Activated CD8-positive, alpha-beta T cell treated with anti-CD3 and anti-CD28 coated beads, Interleukin-2, amount 10 ng/mL, durations not matched to agents 7 days and 5 days (primary cell): ENCODE measurements around the gene SUFU. TPM values are rescaled to one million over a fixed set of nuclear protein-coding genes. Genes with fewer than 3 reads are reported as not detected.

Experiments used
- ATAC-seq: fragments of 150-1000 bp; cut with Tn5 transposase; one replicate; pipeline ENCODE4 v1.10.0; 2021; ENCODE audit warnings: moderate library complexity
- CTCF ChIA-PET: fragments of 350-600 bp; sonication (Branson Sonifier 250); formaldehyde crosslinking; loops from one replicate; lab custom pipeline; 2021; ENCODE audit warnings: antibody characterized with exemption; lab: Charles Lee
- POLR2A ChIA-PET: fragments of 350-600 bp; sonication (Branson Sonifier 250); formaldehyde crosslinking; loops from one replicate; lab custom pipeline; 2021; ENCODE audit warnings: antibody characterized with exemption; lab: Charles Lee
- DNase-seq: peaks from one replicate; pipeline ENCODE4 v3.0.0-alpha.2; 2020
- H3K27ac Mint-ChIP-seq: one replicate; pipeline ENCODE4 v1.8.0; 2021; ENCODE audit warnings: mild to moderate bottlenecking, mixed read lengths
- H3K27me3 Mint-ChIP-seq: one replicate; pipeline ENCODE4 v1.8.0; 2021; ENCODE audit warnings: low read depth, mixed read lengths
- H3K36me3 Mint-ChIP-seq: one replicate; pipeline ENCODE4 v1.8.0; 2021; ENCODE audit warnings: low read depth, mixed read lengths
- H3K4me1 Mint-ChIP-seq: one replicate; pipeline ENCODE4 v1.8.0; 2021; ENCODE audit warnings: low read depth, mixed read lengths
- H3K4me3 Mint-ChIP-seq: one replicate; pipeline ENCODE4 v1.8.0; 2021; ENCODE audit warnings: mild to moderate bottlenecking, mixed read lengths
- H3K9me3 Mint-ChIP-seq: one replicate; pipeline ENCODE4 v1.8.0; 2022; ENCODE audit warnings: mixed read lengths; ENCODE audit not compliant: insufficient read depth
- total RNA-seq, 2 experiments: library from RNA; stranded (reverse); gene quantifications; one replicate each; pipeline ENCODE4 v1.2.3, GENCODE V29; 2021

Gene SUFU
- total RNA-seq, 2 experiments from 2014 or later: 10.6 to 12.0 TPM

- CTCF ChIA-PET: interaction anchor here (0.7 to 1.7 kb wide), 9 partner anchors 8 to 146 kb away, joined by 3 to 8 read pairs (median 4); partner anchors contain the start of genes ARL3, SFXN2 and SUFU
- H3K4me3 Mint-ChIP-seq: peak overlapping the region; percentile 99
- H3K36me3 Mint-ChIP-seq: peaks cover 50% of the 10 kb centered on the region
- POLR2A ChIA-PET: interaction anchor here (0.6 to 3.0 kb wide), 5 partner anchors 10 to 65 kb away, joined by 3 to 49 read pairs (median 3); partner anchors contain the start of genes ARL3 and SFXN2
- peak overlapping the region; percentile 92 for H3K27ac Mint-ChIP-seq
- H3K9me3 Mint-ChIP-seq: no peaks in the 10 kb centered on the region
- no peaks in the 10 kb centered on the region for H3K27me3 Mint-ChIP-seq
- DNase-seq: no peak
- peaks cover 82% of the 10 kb centered on the region for H3K4me1 Mint-ChIP-seq
- no peak for ATAC-seq
Observed at GRCh38 chr10:102649797-102650654, 146.3 kb downstream of the SUFU start.

- POLR2A ChIA-PET: interaction anchor here (1.0 to 3.0 kb wide), 3 partner anchors 10 to 148 kb away, joined by 3 to 49 read pairs (median 3); partner anchors contain the start of gene ACTR1A
- peak overlapping the region; percentile 92 for H3K27ac Mint-ChIP-seq
- CTCF ChIA-PET: interaction anchor here (1.4 to 3.7 kb wide), 7 partner anchors 9 to 64 kb away, joined by 3 to 28 read pairs (median 5); partner anchors contain the start of genes ARL3 and SFXN2
- DNase-seq (no peak), ATAC-seq (no peak)
- H3K4me3 Mint-ChIP-seq: peak overlapping the region; percentile 65
- peaks cover 85% of the 10 kb centered on the region for H3K4me1 Mint-ChIP-seq
- H3K9me3 Mint-ChIP-seq: no peaks in the 10 kb centered on the region
- H3K27me3 Mint-ChIP-seq: no peaks in the 10 kb centered on the region
- H3K36me3 Mint-ChIP-seq: peaks cover 50% of the 10 kb centered on the region
Observed at GRCh38 chr10:102650655-102651454, 147.1 kb downstream of the SUFU start.

- CTCF ChIA-PET: interaction anchor here (0.6 to 3.7 kb wide), 6 partner anchors 10 to 62 kb away, joined by 3 to 28 read pairs (median 4); partner anchors contain the start of gene ARL3
- POLR2A ChIA-PET: interaction anchor here (1.0 to 3.0 kb wide), 3 partner anchors 9 to 149 kb away, joined by 3 to 49 read pairs (median 3); partner anchors contain the start of gene ACTR1A
- H3K4me1 Mint-ChIP-seq: peaks cover 80% of the 10 kb centered on the region
- no peaks in the 10 kb centered on the region for H3K27me3 Mint-ChIP-seq
- H3K9me3 Mint-ChIP-seq: no peaks in the 10 kb centered on the region
- H3K36me3 Mint-ChIP-seq: peaks cover 48% of the 10 kb centered on the region
- peak overlapping the region; percentile 92 for H3K27ac Mint-ChIP-seq
- DNase-seq: no peak
- peak; percentile 5 for ATAC-seq
- peak overlapping the region; percentile 65 for H3K4me3 Mint-ChIP-seq
Observed at GRCh38 chr10:102651455-102652169, 147.8 kb downstream of the SUFU start.

GRCh38 chr10:102652170-102652916, 148.6 kb downstream of the SUFU start:
- peaks cover 51% of the 10 kb centered on the region for H3K36me3 Mint-ChIP-seq
- H3K27ac Mint-ChIP-seq: peak overlapping the region; percentile 92
- ChIA-PET CTCF (interaction anchor here (0.6 to 3.7 kb wide), 5 partner anchors 9 to 62 kb away, joined by 3 to 28 read pairs (median 4); partner anchors contain the start of gene ARL3), POLR2A (interaction anchor here (0.6 to 3.0 kb wide), 5 partner anchors 8 to 150 kb away, joined by 3 to 49 read pairs (median 3); partner anchors contain the start of gene ACTR1A)
- no peaks in the 10 kb centered on the region for H3K27me3 Mint-ChIP-seq
- no peaks in the 10 kb centered on the region for H3K9me3 Mint-ChIP-seq
- ATAC-seq (peak; percentile 43), DNase-seq (no peak)
- peaks cover 75% of the 10 kb centered on the region for H3K4me1 Mint-ChIP-seq
- peak overlapping the region; percentile 65 for H3K4me3 Mint-ChIP-seq

GRCh38 chr10:102653060-102653459, 149.3 kb downstream of the SUFU start:
- DNase-seq: no peak
- ChIA-PET POLR2A (interaction anchor here (0.9 to 2.5 kb wide), 2 partner anchors 7 to 16 kb away, joined by 3 to 19 read pairs; partner anchors contain the start of gene TRIM8), CTCF (interaction anchor here (1.0 to 3.7 kb wide), 2 partner anchors 9 to 16 kb away, joined by 4 to 28 read pairs; partner anchors contain the start of gene TRIM8)
- Mint-ChIP-seq H3K27ac (peak overlapping the region; percentile 92), H3K36me3 (peaks cover 57% of the 10 kb centered on the region), H3K9me3 (no peaks in the 10 kb centered on the region), H3K4me3 (peak overlapping the region; percentile 65), H3K4me1 (peaks cover 74% of the 10 kb centered on the region), H3K27me3 (no peaks in the 10 kb centered on the region)
- no peak for ATAC-seq

GRCh38 chr10:102654566-102654965, 150.8 kb downstream of the SUFU start:
- peaks cover 72% of the 10 kb centered on the region for H3K4me1 Mint-ChIP-seq
- H3K36me3 Mint-ChIP-seq: peaks cover 57% of the 10 kb centered on the region
- ChIA-PET POLR2A (interaction anchor here (2.5 kb wide), 1 partner anchor 9 kb away, joined by 19 read pairs; the partner anchor contains the start of gene TRIM8), CTCF (interaction anchor here (3.7 to 8.4 kb wide), 3 partner anchors 9 to 15 kb away, joined by 28 to 61 read pairs (median 51); partner anchors contain the start of gene TRIM8)
- H3K27me3 Mint-ChIP-seq: no peaks in the 10 kb centered on the region
- no peak overlapping the region for H3K4me3 Mint-ChIP-seq
- DNase-seq: no peak
- peak overlapping the region; percentile 60 for H3K27ac Mint-ChIP-seq
- H3K9me3 Mint-ChIP-seq: no peaks in the 10 kb centered on the region
- no peak for ATAC-seq

- Mint-ChIP-seq H3K36me3 (peaks cover 57% of the 10 kb centered on the region), H3K9me3 (no peaks in the 10 kb centered on the region), H3K27ac (peak overlapping the region; percentile 60), H3K4me1 (peaks cover 73% of the 10 kb centered on the region), H3K4me3 (no peak overlapping the region), H3K27me3 (no peaks in the 10 kb centered on the region)
- ATAC-seq (no peak), DNase-seq (no peak)
- ChIA-PET CTCF (interaction anchor here (7.3 to 8.4 kb wide), 2 partner anchors 10 to 15 kb away, joined by 51 to 61 read pairs; partner anchors contain the start of gene TRIM8), POLR2A (interaction anchor here (2.5 kb wide), 1 partner anchor 9 kb away, joined by 19 read pairs; the partner anchor contains the start of gene TRIM8)
Observed at GRCh38 chr10:102654969-102655368, 151.2 kb downstream of the SUFU start.

- Mint-ChIP-seq H3K4me1 (peaks cover 74% of the 10 kb centered on the region), H3K9me3 (no peaks in the 10 kb centered on the region), H3K27me3 (no peaks in the 10 kb centered on the region), H3K27ac (no peak overlapping the region), H3K4me3 (no peak overlapping the region), H3K36me3 (peaks cover 57% of the 10 kb centered on the region)
- ChIA-PET CTCF (interaction anchor here (7.3 to 8.4 kb wide), 2 partner anchors 11 to 14 kb away, joined by 51 to 61 read pairs; partner anchors contain the start of gene TRIM8), POLR2A (interaction anchor here (1.1 kb wide), 1 partner anchor 10 kb away, joined by 4 read pairs; no protein-coding TSS in a partner anchor)
- DNase-seq (no peak), ATAC-seq (no peak)
Observed at GRCh38 chr10:102656026-102656425, 152.3 kb downstream of the SUFU start.

GRCh38 chr10:102656791-102657371, 153.1 kb downstream of the SUFU start:
- Mint-ChIP-seq H3K4me3 (no peak overlapping the region), H3K27ac (no peak overlapping the region)

More at GRCh38 chr10:102656791-102657371, 153.1 kb downstream of the SUFU start:
- ChIA-PET CTCF (interaction anchor here (1.4 to 8.4 kb wide), 3 partner anchors 12 to 22 kb away, joined by 3 to 61 read pairs (median 51); partner anchors contain the start of gene TRIM8), POLR2A (interaction anchor here (1.1 to 1.9 kb wide), 3 partner anchors 10 to 17 kb away, joined by 4 to 7 read pairs (median 4); no protein-coding TSS in a partner anchor)
- peaks cover 74% of the 10 kb centered on the region for H3K4me1 Mint-ChIP-seq
- DNase-seq: no peak
- no peak for ATAC-seq
- peaks cover 57% of the 10 kb centered on the region for H3K36me3 Mint-ChIP-seq
- no peaks in the 10 kb centered on the region for H3K9me3 Mint-ChIP-seq
- H3K27me3 Mint-ChIP-seq: no peaks in the 10 kb centered on the region
